ENCODE data around the gene CCL17.
"Not testable (repeated sequence)": the region's sequence is repeated elsewhere in the genome, so short reads cannot be mapped to it uniquely, and the experiment has no call there.

The CCL17 gene

GRCh38 chr16:57427824-57428223 is 23.3 kb downstream of the CCL17 start:
- H3K27me3 Mint-ChIP-seq: no peaks in the 10 kb centered on the region
- peaks cover 52% of the 10 kb centered on the region for H3K36me3 Mint-ChIP-seq
- ATAC-seq: no peak
- H3K4me1 Mint-ChIP-seq: no peaks in the 10 kb centered on the region
- no peak overlapping the region for H3K4me3 Mint-ChIP-seq
- no peak overlapping the region for H3K27ac Mint-ChIP-seq
- H3K9me3 Mint-ChIP-seq: no peaks in the 10 kb centered on the region

- Mint-ChIP-seq H3K27me3 (no peaks in the 10 kb centered on the region), H3K4me1 (no peaks in the 10 kb centered on the region), H3K27ac (no peak overlapping the region), H3K36me3 (peaks cover 73% of the 10 kb centered on the region), H3K9me3 (no peaks in the 10 kb centered on the region), H3K4me3 (no peak overlapping the region)
- ATAC-seq: no peak
Measured at GRCh38 chr16:57430955-57431354, 26.4 kb downstream of the CCL17 start.

DNA sequence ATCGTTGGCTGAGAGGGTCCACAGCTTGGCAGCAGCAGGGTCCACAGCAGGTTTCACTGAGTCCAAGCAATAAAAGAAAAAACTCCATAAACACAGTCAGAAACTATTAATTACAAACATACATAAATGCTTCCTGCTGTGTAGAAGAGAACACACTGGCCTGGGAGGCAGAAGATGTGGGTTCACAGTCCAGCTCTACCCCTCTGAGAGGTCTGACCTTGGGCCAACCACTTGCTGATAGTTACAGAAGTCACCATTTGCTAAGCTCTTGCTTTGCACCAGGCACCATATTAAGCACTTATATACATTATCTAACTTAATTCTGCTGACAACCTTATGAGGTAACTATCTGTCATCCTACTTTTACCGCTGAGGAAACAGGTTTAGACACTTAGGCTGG is 27.9 kb downstream of the CCL17 start:
- Mint-ChIP-seq H3K9me3 (no peaks in the 10 kb centered on the region), H3K36me3 (peaks cover 67% of the 10 kb centered on the region), H3K27ac (no peak overlapping the region), H3K27me3 (no peaks in the 10 kb centered on the region), H3K4me1 (no peaks in the 10 kb centered on the region), H3K4me3 (no peak overlapping the region)
- ATAC-seq: no peak

GRCh38 chr16:57432989-57433388 is 28.4 kb downstream of the CCL17 start:
- no peak overlapping the region for H3K27ac Mint-ChIP-seq
- H3K4me3 Mint-ChIP-seq: no peak overlapping the region
- no peak for ATAC-seq
- H3K27me3 Mint-ChIP-seq: no peaks in the 10 kb centered on the region
- H3K36me3 Mint-ChIP-seq: peaks cover 63% of the 10 kb centered on the region
- no peaks in the 10 kb centered on the region for H3K4me1 Mint-ChIP-seq
- H3K9me3 Mint-ChIP-seq: no peaks in the 10 kb centered on the region

GRCh38 chr16:57434003-57434402 is 29.4 kb downstream of the CCL17 start:
- Mint-ChIP-seq H3K4me3 (no peak overlapping the region), H3K27ac (no peak overlapping the region), H3K4me1 (peaks cover 4% of the 10 kb centered on the region), H3K27me3 (no peaks in the 10 kb centered on the region), H3K9me3 (no peaks in the 10 kb centered on the region), H3K36me3 (peaks cover 63% of the 10 kb centered on the region)
- ATAC-seq: no peak

GRCh38 chr16:57435838-57436237 is 31.3 kb downstream of the CCL17 start:
- Mint-ChIP-seq H3K27me3 (no peaks in the 10 kb centered on the region), H3K36me3 (peaks cover 64% of the 10 kb centered on the region), H3K27ac (no peak overlapping the region), H3K4me3 (no peak overlapping the region), H3K4me1 (peaks cover 5% of the 10 kb centered on the region), H3K9me3 (peaks cover 5% of the 10 kb centered on the region)
- ATAC-seq: no peak

DNA sequence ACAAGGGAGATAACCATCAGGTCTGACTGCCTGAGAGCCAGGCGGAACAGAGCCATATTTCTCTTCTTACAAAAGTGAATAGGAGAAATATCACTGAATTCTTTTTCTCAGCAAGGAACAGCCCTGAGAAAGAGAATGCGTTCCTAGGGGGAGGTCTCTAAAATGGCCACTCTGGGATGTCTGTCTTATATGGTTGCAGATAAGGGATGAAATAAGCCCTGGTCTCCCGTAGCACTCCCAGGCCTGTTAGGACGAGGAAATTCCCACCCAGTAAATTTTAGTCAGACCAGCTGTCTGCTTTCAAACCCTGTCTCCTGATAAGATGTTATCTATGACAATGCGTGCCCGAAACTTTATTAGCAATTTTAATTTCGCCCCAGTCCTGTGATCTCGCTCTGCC is 35.4 kb downstream of the CCL17 start:
- ATAC-seq, H3K4me3 Mint-ChIP-seq, H3K27ac Mint-ChIP-seq, H3K27me3 Mint-ChIP-seq, H3K4me1 Mint-ChIP-seq, H3K9me3 Mint-ChIP-seq: not testable (repeated sequence)
- peaks cover 43% of the 10 kb centered on the region for H3K36me3 Mint-ChIP-seq

DNA sequence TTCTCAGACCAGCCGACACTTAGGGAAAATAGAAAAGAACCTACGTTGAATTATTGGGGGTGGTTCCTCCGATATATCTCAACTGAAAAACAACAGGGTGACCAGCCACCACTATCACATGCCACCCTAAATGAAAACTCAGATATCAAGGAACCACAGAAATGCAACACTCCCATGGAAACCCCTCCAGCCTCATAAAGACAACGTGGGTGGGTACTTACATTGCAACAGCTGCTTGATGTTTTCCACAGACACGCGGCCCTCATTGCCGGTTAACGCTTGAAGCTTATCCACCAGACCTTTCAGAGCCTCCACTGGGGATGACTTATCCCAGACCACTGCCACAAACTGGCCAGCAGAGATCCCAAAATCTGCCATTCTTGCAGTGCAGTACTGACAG is 36.0 kb downstream of the CCL17 start:
- not testable (repeated sequence) for H3K27me3 Mint-ChIP-seq, H3K27ac Mint-ChIP-seq

DNA sequence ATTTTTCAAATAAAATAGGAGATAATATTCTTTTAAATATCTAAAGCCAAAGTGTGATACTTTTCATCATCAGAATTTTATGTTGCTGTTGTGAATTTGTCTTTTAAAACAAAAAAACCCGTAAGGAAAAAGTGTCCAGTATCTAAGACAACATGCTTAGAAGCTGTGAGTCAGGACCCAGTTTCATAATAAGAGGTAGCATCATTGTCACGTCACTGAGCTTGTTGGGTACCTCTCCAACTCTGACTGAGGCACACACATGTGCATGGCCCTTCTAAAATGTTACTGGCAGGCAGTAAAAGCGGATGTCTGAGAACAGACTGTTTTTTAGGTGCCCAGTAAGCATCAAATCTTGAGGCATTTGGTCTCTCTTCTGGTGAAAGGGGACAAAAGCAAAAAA is 40.1 kb downstream of the CCL17 start:
- Mint-ChIP-seq H3K27ac (no peak overlapping the region), H3K4me1 (peaks cover 20% of the 10 kb centered on the region), H3K36me3 (peaks cover 22% of the 10 kb centered on the region), H3K27me3 (no peaks in the 10 kb centered on the region), H3K9me3 (peaks cover 5% of the 10 kb centered on the region), H3K4me3 (no peak overlapping the region)
- no peak for ATAC-seq

More for the DNA sequence above, 36.0 kb downstream of the CCL17 start:
- ATAC-seq, H3K4me1 Mint-ChIP-seq, H3K9me3 Mint-ChIP-seq, H3K4me3 Mint-ChIP-seq: not testable (repeated sequence)
- peaks cover 39% of the 10 kb centered on the region for H3K36me3 Mint-ChIP-seq

DNA sequence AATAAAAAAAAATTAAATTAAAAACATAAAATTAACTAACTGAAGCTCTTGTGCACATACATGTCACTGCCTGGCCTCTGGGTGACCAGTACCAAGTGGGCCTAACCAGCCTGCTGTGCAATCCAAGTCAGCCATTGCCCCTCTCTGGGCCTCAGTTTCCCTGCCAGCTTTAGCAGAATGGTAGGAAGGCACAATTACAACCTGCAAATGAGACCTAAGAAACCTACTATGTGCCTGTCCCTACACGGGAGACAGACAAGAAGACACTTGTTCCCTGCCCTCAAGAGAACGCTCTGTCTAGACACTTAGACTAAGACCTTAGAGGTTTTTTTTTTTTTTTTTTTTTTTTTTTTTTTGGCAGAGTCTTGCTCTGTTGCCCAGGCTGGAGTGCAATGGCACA is 40.9 kb downstream of the CCL17 start:
- H3K9me3 Mint-ChIP-seq: peaks cover 1% of the 10 kb centered on the region
- no peaks in the 10 kb centered on the region for H3K27me3 Mint-ChIP-seq
- ATAC-seq: no peak
- H3K27ac Mint-ChIP-seq: no peak overlapping the region
- peaks cover 20% of the 10 kb centered on the region for H3K4me1 Mint-ChIP-seq
- no peak overlapping the region for H3K4me3 Mint-ChIP-seq
- H3K36me3 Mint-ChIP-seq: peaks cover 14% of the 10 kb centered on the region

DNA sequence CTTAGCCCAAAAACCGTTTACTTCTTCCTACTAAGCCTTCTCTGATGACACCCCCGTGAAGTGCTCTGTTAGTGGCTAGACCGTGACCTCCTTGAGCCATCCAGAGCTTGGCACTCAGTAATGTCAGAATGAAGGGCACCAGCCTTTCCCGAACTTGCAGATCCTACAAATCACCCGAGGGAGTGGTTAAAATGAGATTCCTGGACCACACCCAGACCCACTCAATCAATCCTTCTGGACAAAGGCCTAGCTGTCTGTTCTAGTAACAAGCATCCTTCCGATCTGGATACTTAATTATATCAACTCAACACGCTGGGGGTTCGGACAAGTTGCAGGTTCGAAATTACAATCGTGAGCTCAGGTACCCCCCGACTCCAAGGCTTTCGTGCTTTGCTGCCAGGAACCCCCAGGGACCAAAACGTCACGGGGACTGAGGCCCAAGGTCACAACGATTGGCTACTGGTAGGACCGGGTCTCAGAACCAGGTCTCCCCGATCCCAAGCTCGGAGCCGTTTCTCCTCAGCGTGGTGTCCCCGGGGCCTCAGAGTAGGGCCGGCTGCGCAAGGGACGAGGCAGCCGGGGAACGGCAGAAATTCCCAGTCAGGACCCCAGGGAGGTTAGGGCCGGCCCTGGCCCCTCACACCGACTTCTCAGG is 42.1 kb downstream of the CCL17 start:
- Mint-ChIP-seq H3K9me3 (no peaks in the 10 kb centered on the region), H3K27me3 (no peaks in the 10 kb centered on the region), H3K36me3 (peaks cover 8% of the 10 kb centered on the region), H3K4me3 (peak overlapping the region; percentile 95), H3K4me1 (peaks cover 20% of the 10 kb centered on the region), H3K27ac (peak overlapping the region; percentile 95)
- peak; percentile 70 for ATAC-seq

- peak within 1 kb of the TSS; percentile 95 for H3K27ac Mint-ChIP-seq
- peak; percentile 100 for ATAC-seq
- H3K4me1 Mint-ChIP-seq: peaks cover 20% of the 10 kb centered on the region
- H3K4me3 Mint-ChIP-seq: peak within 1 kb of the TSS; percentile 95
- H3K27me3 Mint-ChIP-seq: no peaks in the 10 kb centered on the region
- peaks cover 10% of the 10 kb centered on the region for H3K36me3 Mint-ChIP-seq
- H3K9me3 Mint-ChIP-seq: no peaks in the 10 kb centered on the region
Measured at GRCh38 chr16:57447186-57447962, 42.8 kb downstream of the CCL17 start, which contains the start of the genes CIAPIN1 and COQ9. Gene CIAPIN1, minus strand, starts transcription at chr16:57447385. Its CDS starts 6,457 bp downstream, at chr16:57440928. Gene COQ9, plus strand, starts transcription at chr16:57447479. Its CDS starts 27 bp downstream, at chr16:57447506.

DNA sequence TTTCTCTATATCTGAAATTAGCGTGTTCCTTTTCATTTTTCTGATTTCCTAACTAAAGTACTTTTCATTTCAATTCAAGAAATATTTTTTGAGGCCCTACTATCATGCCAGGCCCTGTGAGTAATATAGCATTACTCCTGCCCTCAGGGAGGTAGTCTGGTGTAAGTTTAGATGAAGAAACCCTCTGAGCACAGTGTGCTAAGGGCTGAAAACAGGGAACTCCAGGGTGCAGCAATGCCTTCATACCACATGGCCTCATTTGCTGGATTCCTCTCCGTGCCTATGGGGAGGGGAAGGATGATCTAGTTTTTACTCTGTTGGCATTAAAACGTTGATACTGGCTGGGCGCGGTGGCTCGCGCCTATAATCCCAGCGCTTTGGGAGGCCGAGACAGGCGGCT is 47.5 kb downstream of the CCL17 start:
- Mint-ChIP-seq H3K27me3 (no peaks in the 10 kb centered on the region), H3K4me1 (peaks cover 10% of the 10 kb centered on the region), H3K27ac (no peak overlapping the region), H3K4me3 (no peak overlapping the region), H3K36me3 (peaks cover 48% of the 10 kb centered on the region), H3K9me3 (no peaks in the 10 kb centered on the region)
- ATAC-seq: no peak

- peak; percentile 96 for ATAC-seq
- peaks cover 21% of the 10 kb centered on the region for H3K4me1 Mint-ChIP-seq
- H3K27ac Mint-ChIP-seq: peak within 1 kb of the TSS; percentile 96
- peak within 1 kb of the TSS; percentile 100 for H3K4me3 Mint-ChIP-seq
- H3K9me3 Mint-ChIP-seq: no peaks in the 10 kb centered on the region
- peaks cover 37% of the 10 kb centered on the region for H3K36me3 Mint-ChIP-seq
- H3K27me3 Mint-ChIP-seq: no peaks in the 10 kb centered on the region
Measured at GRCh38 chr16:57462209-57462977, 57.8 kb downstream of the CCL17 start, which contains the start of gene POLR2C. Gene POLR2C, plus strand, starts transcription at chr16:57462679. Its CDS starts 46 bp downstream, at chr16:57462725.

DNA sequence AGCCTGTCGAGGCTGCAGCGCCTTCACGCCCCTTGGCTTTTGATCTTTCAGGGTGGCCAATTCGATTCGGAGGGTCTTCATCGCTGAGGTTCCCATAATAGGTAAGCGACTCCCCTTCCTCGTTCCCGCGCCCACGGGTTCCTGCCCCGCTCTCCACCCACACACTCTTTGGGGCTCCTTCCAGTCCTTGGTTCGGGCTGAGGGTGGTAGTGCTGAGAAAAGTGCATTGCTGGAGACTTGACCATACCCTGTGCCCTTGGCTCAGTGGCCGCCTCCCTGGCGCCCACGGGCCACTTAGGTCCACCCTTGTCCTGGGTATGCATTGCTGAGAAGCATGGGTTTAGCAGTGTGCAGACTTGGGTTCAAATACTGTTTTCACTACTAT is 58.4 kb downstream of the CCL17 start:
- peak overlapping the region; percentile 96 for H3K27ac Mint-ChIP-seq
- H3K36me3 Mint-ChIP-seq: peaks cover 43% of the 10 kb centered on the region
- H3K9me3 Mint-ChIP-seq: no peaks in the 10 kb centered on the region
- peak overlapping the region; percentile 100 for H3K4me3 Mint-ChIP-seq
- peak; percentile 60 for ATAC-seq
- peaks cover 21% of the 10 kb centered on the region for H3K4me1 Mint-ChIP-seq
- H3K27me3 Mint-ChIP-seq: no peaks in the 10 kb centered on the region

Measured in stimulated activated memory B cell treated with anti-CD40 and anti-IgM and Interleukin-4, amounts not matched to agents 10 μg/mL and 1 μg/mL and 100 μg/mL, for 72 hours (primary cell).